ENCODE measurements around the gene FZD2. TPM values are rescaled to one million over a fixed set of nuclear protein-coding genes. Genes with fewer than 3 reads are reported as not detected.
"Not testable (repeated sequence)": the region's sequence is repeated elsewhere in the genome, so short reads cannot be mapped to it uniquely, and the experiment has no call there.

The FZD2 gene
- polyA plus RNA-seq, 2 of the 4 experiments (the other 2 are of a cell fraction): 25.8 to 54.9 TPM

GRCh38 chr17:44589316-44590071 is 32.2 kb downstream of the FZD2 start:
- Histone ChIP-seq H3K4me1 (peaks cover 43% of the 10 kb centered on the region), H3K27ac (peak overlapping the region; percentile 94 to 98), H3K4me3 (no peak overlapping the region), H3K9me3 (no peaks in the 10 kb centered on the region), H3K4me2 (no peak overlapping the region)
- FAIRE-seq (no peak), ATAC-seq (no peak), DNase-seq (ENCODE audit: low read depth in 1 of 2, low spot score in 1 of 2) (no peak)
- TF ChIP-seq CTCF (IDR thresholded peaks at IDR 0.05) (no peak), POLR2AphosphoS2 (conservative IDR thresholded peaks at IDR 0.05; ENCODE audit: low read length) (no peak), POLR2A (IDR thresholded peaks at IDR 0.05; ENCODE audit: low read length) (no peak), NPAS2 (CRISPR knock-in tag; IDR thresholded peaks at IDR 0.05; ENCODE audit: borderline replicate concordance) (no peak), SMC3 (IDR thresholded peaks at IDR 0.05) (no peak), KDM1A (IDR thresholded peaks at IDR 0.05; ENCODE audit: low read depth) (no peak), HDAC2 (IDR thresholded peaks at IDR 0.05) (no peak), EHMT2 (IDR thresholded peaks at IDR 0.05; ENCODE audit: low read depth) (no peak), CHD2 (IDR thresholded peaks at IDR 0.05; ENCODE audit: low read length, partially characterized antibody) (no peak), ZFP36 (IDR thresholded peaks at IDR 0.05; ENCODE audit: borderline replicate concordance, partially characterized antibody) (no peak), EP300 (IDR thresholded peaks at IDR 0.05) (no peak), E2F6 (IDR thresholded peaks at IDR 0.05; ENCODE audit: borderline replicate concordance, low read depth) (no peak), RAD21 (conservative IDR thresholded peaks at IDR 0.05 in 1 of 2, IDR thresholded peaks at IDR 0.05 in 1 of 2) (no peak), MAX (IDR thresholded peaks at IDR 0.05) (no peak), CBX8 (IDR thresholded peaks at IDR 0.05) (no peak), RARB (CRISPR knock-in tag; IDR thresholded peaks at IDR 0.05) (no peak), HEYL (CRISPR knock-in tag; IDR thresholded peaks at IDR 0.05) (no peak), USF2 (IDR thresholded peaks at IDR 0.05) (no peak)
- WGBS (ENCODE audit: missing lambda C conversion rate): 88% methylated on average over 10 of the region's 10 CpGs
- POLR2A ChIA-PET: no interaction called here
- CTCF ChIA-PET: interaction anchor here (0.9 to 4.2 kb wide), 5 partner anchors 10 to 56 kb away, joined by 3 to 33 read pairs (median 4); no protein-coding TSS in a partner anchor

- peak overlapping the region in 1 of 2 experiments; percentile 98; a peak in 4 of 6 replicates for H3K27ac ChIP-seq
- WGBS (ENCODE audit: missing lambda C conversion rate): 91% methylated on average over 1 of the region's 1 CpG
- POLR2A ChIA-PET; ATAC-seq; DNase-seq (ENCODE audit: low read depth in 1 of 2, low spot score in 1 of 2); H3K9me3 ChIP-seq; H3K4me3 ChIP-seq; H3K4me2 ChIP-seq: not testable (repeated sequence)
- peaks cover 43% of the 10 kb centered on the region for H3K4me1 ChIP-seq
- CTCF ChIA-PET: interaction anchor here (1.1 to 1.3 kb wide), 3 partner anchors 9 to 29 kb away, joined by 3 to 4 read pairs (median 3); no protein-coding TSS in a partner anchor
- FAIRE-seq: peak; percentile 82
Measured at GRCh38 chr17:44590072-44590462, 32.8 kb downstream of the FZD2 start.

- H3K9me3 ChIP-seq; POLR2A ChIA-PET; ATAC-seq; FAIRE-seq; CTCF ChIA-PET; H3K4me3 ChIP-seq; DNase-seq (ENCODE audit: low read depth in 1 of 2, low spot score in 1 of 2); H3K4me2 ChIP-seq: not testable (repeated sequence)
- WGBS (ENCODE audit: missing lambda C conversion rate): 64% methylated on average over 2 of the region's 2 CpGs
- H3K27ac ChIP-seq: peak overlapping the region in 1 of 2 experiments; percentile 77; a peak in 3 of 6 replicates
- H3K4me1 ChIP-seq: peaks cover 38% of the 10 kb centered on the region
Measured at GRCh38 chr17:44590762-44591161, 33.5 kb downstream of the FZD2 start.

Measured in A549 (cell line).